ENCODE measurements around the gene ATP6V0B. TPM values are rescaled to one million over a fixed set of nuclear protein-coding genes. Genes with fewer than 3 reads are reported as not detected.

ATP6V0B gene
- total and polyA plus RNA-seq, 2 of the 4 experiments (the other 2 are of a cell fraction) = 72.1 to 169 TPM

DNA sequence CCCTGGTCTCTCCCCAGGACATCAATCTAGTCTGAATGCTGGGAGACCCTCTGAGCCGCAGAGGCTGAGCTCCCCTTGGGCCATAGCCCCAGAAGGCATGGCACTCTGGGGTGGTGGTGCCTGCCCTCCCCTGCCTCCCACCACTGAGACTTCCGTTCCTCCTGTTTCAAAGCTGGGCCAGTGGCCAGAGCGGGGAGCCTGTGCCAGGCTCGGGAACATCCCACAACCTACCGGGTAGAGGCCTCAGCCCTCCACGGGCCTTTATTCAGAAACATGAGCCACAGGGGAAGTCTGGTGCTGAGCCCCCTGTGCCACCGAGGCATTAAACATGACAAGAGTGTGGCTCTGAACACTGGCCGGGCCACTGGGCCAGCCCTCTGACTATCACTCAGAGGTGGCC is 24.7 kb downstream of the ATP6V0B start:
- H4K20me1 ChIP-seq (ENCODE audit: insufficient read depth, low read length) = no peaks in the 10 kb centered on the region
- H2BK5ac ChIP-seq (ENCODE audit: low read depth, low read length, poor library complexity, severe bottlenecking) = no peak overlapping the region
- H3K9me1 ChIP-seq (ENCODE audit: insufficient read depth, low read length) = no peaks in the 10 kb centered on the region
- H3K36me3 ChIP-seq (ENCODE audit: control insufficient read depth, insufficient read depth, low read length) = peaks cover 24% of the 10 kb centered on the region; the same call in 1 of the 2 replicates
- H2AK5ac ChIP-seq (ENCODE audit: low read depth, low read length) = no peak overlapping the region
- H4K8ac ChIP-seq (ENCODE audit: low read depth in 2 of 2, low read length in 2 of 2) = no peak overlapping the region
- H3K9ac ChIP-seq (ENCODE audit: low read depth, low read length) = no peak overlapping the region
- H4K5ac ChIP-seq (ENCODE audit: low read depth, low read length) = no peak overlapping the region
- dilution Hi-C loops (cut with HindIII; ENCODE audit: low sequenced_read_pairs, unreplicated experiment) = no loop called here
- no peak overlapping the region for H3K14ac ChIP-seq (replicated peaks; ENCODE audit: low read depth, low read length)
- no peak for DNase-seq
- no peak overlapping the region for H3K27ac ChIP-seq (ENCODE audit: insufficient read depth, low read length)
- no peak overlapping the region for H2AK9ac ChIP-seq (replicated peaks; ENCODE audit: low read depth, low read length, poor library complexity)
- in situ Hi-C loops (cut with MboI; ENCODE audit: low sequenced_read_pairs) = no loop called here
- TF ChIP-seq, protein P1, sequence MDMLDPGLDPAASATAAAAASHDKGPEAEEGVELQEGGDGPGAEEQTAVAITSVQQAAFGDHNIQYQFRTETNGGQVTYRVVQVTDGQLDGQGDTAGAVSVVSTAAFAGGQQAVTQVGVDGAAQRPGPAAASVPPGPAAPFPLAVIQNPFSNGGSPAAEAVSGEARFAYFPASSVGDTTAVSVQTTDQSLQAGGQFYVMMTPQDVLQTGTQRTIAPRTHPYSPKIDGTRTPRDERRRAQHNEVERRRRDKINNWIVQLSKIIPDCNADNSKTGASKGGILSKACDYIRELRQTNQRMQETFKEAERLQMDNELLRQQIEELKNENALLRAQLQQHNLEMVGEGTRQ (IDR thresholded peaks at IDR 0.05; ENCODE audit: low read depth, low read length) = no peak
- no peak for TF ChIP-seq RAD21 (IDR thresholded peaks at IDR 0.05; ENCODE audit: low read length)
- no peak overlapping the region for H3K18ac ChIP-seq (ENCODE audit: low read depth, low read length)
- H3K4ac ChIP-seq (ENCODE audit: low read depth, low read length) = no peak overlapping the region
- no peak overlapping the region for H3K23ac ChIP-seq (ENCODE audit: low read depth, low read length)
- no peaks in the 10 kb centered on the region for H3K9me3 ChIP-seq (ENCODE audit: control insufficient read depth, insufficient read depth, low read length)
- H3K27me3 ChIP-seq (ENCODE audit: control insufficient read depth, insufficient read depth, low read length) = no peaks in the 10 kb centered on the region
- no peak overlapping the region for H2AFZ ChIP-seq (replicated peaks; ENCODE audit: low read length, poor library complexity)
- no peak overlapping the region for H2BK20ac ChIP-seq (ENCODE audit: low read depth, low read length)
- no peak overlapping the region for H3K4me2 ChIP-seq (ENCODE audit: low read depth, low read length)
- no peak overlapping the region for H2BK120ac ChIP-seq (ENCODE audit: low read depth, low read length)
- no peaks in the 10 kb centered on the region for H3K79me1 ChIP-seq (ENCODE audit: low read depth in 1 of 2, low read length in 2 of 2)
- POLR2A ChIA-PET (ENCODE audit: unreplicated experiment) = interaction anchor here (0.6 kb wide), 1 partner anchor 236 kb away, joined by 3 read pairs; no protein-coding TSS in a partner anchor
- H4K91ac ChIP-seq (ENCODE audit: insufficient read depth, low read depth, low read length) = no peak overlapping the region
- H3K4me3 ChIP-seq (ENCODE audit: insufficient read depth, low read depth, low read length) = no peak overlapping the region
- no peaks in the 10 kb centered on the region for H3K4me1 ChIP-seq (ENCODE audit: control insufficient read depth, insufficient read depth, low read length)
- CTCF ChIA-PET = no interaction called here
- H3K56ac ChIP-seq (ENCODE audit: extremely low read depth, insufficient read depth, low read length) = no peak overlapping the region
- intact Hi-C loops (cut with micrococcal nuclease) = no loop called here
- no peak for ATAC-seq (ENCODE audit: low read depth)
- no TSS peak for BruUV-seq (replicated peaks)
- no peak overlapping the region for H2BK15ac ChIP-seq (ENCODE audit: low read depth, low read length)
- whole genome bisulfite sequencing, 2 experiments (ENCODE audit: extremely low coverage in 2 of 2, insufficient read length in 1 of 2) = 94% methylated on average over 2 of the region's 8 CpGs; no CpG with 5 or more reads in 1 of the 2 experiments

Data from IMR-90 (cell line).